DMS153 treated with DMSO at 0.1 percent for 48 hours (cell line): ENCODE data around the gene SPI1.
"Not testable (repeated sequence)": the region's sequence is repeated elsewhere in the genome, so short reads cannot be mapped to it uniquely, and the experiment has no call there.

Experiments
- DNase-seq: peaks from one replicate; lab custom pipeline; 2025; ENCODE audit not compliant: unreplicated experiment; lab: John Stamatoyannopoulos, UW

The SPI1 gene

DNA sequence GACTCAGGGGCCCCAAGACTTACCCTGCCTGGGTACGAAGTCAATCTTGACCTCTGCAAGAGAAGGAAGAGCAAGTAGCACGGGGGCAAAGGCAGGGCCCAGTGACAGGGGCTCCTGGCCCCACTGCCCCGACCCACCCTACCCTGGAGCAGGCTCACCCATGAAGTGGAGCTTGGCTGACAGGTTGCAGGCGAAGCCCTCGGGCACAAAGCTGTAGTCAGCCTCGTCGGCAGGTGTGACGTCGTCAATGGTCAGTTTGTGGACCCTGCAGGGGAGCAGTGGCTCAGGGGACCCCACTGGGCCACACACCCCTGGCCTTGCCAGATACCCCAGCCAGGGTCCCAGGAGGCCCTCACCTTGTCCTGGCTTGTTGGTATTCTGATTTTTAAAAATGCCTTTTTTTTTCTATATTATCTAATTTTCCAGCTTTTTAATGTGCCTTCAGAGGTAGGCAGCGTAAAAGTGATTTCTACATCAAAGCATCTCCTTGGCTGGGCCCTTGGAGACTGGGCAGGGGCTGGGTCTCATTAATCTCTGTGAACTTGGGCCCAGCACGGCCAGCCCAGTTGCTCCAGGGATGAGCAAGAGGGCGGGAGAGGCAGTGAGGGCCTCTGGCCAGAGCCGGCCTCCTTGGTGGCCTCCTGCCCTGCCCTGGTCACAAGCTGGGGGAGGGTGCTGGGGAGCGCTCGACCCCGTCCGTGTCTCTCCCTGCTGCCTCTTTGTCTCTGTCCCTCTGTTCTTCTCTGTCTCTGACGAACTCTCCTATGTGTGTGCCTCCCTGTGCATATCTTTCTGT is 37.2 kb downstream of the SPI1 start:
- DNase-seq: no peak

GRCh38 chr11:47340010-47340409 is 38.3 kb downstream of the SPI1 start:
- DNase-seq: no peak

DNA sequence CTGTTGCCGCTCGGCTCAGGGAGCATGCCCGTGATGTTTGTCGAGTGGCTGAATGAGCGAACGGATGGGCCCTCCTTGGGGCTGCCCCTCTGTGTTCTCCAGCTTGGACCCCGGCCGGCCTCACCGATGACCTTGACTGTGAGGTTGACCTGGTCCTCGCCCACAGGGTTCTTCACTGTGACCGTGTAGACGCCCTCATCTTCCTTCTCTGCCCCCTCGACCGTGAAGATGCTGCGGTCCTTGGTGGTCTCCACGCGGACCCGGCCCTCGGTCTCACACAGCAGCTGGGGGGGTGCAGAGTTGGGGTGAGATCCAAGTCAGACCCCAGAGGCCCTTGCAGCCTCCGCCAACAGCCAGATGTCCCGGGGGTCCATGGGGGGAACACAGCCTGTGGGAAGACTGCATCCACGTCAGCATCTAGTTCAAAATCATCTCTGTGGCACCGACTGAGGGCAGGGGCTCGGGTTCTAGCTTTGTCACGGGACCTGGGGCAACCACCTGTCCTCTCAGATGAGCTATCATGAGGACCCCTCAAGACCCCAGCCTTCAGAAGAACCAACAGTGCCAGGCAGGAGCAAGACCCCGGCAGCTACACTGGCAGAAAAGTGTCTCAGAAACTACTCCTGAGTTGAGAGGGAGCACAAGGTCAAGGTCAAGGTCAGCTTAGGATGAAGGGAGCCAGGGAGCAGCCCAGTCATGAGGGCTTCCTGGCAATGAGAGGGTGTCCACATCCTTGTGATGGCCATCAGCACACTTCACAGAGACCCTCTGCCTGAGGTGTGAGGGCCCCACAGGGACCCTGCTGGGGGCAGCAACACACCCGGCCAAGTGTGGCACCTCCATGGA is 39.7 kb downstream of the SPI1 start:
- DNase-seq: no peak

DNA sequence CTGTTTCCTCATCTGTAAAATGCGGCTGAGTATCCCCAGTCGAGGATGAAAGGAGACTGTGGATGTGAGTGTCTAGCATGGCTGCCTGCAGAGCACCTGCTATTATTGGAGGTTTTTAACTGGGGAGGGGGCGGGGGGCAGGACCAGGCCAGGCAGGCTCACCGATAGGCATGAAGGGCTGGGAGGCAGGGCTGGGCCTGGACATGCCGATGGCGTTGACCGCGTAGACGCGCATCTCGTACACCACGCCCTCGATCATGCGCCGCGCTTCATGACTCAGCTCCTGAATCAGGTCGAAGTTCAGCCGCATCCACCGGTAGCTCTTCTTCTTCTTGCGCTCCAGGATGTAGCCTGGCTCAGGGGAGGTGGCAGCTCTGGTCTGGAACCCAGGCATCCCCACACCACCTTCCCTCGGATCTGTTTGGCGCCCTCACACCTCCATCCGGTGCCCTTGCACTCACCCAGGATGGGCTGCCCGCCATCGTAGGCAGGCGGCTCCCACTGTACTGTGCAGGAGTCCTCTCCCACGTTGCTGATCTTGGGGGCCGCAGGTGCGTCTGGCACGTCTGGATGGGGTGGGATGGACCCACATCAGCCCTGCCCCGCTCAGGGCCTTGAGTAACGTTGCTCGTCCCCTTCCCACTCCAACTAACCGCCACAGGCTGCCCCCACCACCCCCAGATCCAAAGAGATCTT is 41.0 kb downstream of the SPI1 start:
- DNase-seq: no peak

DNA sequence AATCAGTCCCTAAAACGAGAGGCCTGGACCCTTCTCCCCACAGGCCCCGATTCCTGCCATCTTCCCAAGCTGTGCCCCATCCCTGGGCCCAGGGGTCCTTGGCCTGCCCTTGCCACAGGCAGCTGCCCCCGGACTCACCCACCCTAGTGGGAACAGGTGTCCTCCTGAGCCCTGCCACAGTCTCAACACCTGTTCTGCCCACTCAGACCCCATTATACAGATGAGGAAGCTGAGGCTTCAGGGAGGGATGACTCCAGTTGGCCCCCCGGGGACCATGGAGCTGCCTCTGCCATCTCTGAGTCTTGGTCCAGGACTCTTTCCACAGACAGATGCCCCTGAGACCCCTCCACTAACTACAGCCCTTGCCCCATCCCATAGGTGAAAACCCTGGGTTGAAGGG is 41.8 kb downstream of the SPI1 start:
- DNase-seq: no peak

DNA sequence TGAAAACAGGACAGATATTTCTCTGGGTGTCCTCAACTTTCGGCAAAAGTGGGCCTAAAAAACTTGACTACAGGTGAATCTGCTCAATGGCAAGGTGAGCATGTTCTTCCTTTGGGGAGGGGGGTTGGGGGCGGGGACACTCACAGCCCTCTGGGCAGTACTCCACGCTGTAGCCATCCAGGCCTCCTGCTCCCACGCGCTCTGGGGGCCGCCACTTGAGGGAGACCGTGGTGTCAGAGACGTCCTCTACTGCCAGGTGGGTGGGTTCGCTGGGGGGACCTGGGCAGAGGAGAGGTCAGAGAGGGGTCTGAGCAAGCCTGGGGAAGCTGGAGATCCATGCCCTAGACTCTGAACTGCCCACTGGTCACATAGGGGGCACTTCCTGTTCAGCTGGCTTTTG is 42.6 kb downstream of the SPI1 start:
- no peak for DNase-seq

DNA sequence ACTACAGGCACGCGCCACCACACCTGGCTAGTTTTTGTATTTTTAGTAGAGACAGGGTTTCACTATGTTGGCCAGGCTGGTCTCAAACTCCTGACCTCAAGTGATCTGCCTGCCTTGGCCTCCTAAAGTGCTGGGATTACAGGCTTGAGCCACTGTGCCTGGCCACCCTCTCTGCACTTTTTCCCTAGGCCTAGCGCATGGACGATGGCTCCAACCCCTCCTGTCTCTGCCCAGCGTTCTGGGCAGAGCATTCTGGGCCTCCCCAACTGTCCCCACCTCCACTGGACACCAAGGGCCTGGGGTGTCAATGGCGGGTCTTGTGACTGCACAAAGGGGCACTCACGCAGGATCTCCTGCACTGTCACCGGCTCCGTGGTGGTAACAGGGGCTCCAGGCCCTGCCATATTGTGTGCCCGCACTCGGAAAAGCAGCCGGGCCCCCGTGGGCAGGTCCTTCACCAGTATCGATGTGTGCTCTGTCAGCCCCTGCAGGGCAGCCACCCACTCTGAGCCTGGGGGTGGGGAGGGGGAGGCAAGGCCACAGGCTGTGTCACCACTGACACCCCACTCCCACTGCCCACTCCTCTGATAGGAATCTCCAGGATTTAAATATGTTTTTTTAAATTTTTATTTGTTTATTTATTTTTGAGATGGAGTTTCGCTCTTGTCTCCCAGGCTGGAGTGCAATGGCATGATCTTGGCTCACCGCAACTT is 43.5 kb downstream of the SPI1 start:
- DNase-seq: not testable (repeated sequence)

DNA sequence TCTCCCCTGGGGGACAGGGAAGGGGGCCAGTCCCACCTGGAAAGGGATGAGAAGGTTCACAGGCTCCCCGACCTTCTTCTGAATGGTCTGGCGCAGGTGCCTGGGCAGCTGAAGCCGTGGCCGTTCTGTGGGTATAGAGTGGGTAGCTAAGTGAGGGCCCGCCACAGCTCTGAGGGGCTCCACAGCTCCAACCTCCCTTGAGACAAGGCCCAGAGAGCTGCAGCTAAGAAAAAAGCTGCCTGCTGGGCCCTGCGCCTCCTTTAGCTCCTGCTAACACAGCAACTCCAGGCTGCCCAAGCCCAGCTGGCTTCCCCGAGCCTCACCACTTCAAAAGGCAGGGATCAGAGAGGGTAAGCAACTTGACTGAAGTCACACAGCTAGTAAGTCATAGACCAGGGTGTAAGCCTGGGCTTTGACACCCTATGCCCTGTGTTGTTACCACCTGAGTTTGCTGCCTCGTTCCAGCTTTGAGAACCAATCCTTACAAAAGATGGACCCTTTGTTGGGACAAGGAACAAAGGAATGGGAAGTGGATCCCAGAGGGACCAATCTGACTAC is 44.4 kb downstream of the SPI1 start:
- no peak for DNase-seq

DNA sequence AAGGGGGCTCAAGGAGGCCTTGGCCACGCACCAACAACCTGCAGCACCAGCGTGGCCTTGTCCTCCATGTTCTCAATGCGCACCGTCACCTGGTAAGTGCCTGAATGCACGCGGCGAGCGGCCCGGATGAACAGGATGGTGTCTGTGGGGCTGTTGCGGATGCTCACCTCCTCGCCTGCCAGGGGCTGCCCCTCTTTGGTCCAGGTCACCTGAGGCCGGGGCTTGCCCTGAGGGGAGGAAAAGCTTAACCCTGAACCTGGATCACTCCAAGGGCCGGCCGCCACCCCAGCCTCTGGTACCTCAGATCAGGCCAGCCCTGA is 44.9 kb downstream of the SPI1 start:
- no peak for DNase-seq

DNA sequence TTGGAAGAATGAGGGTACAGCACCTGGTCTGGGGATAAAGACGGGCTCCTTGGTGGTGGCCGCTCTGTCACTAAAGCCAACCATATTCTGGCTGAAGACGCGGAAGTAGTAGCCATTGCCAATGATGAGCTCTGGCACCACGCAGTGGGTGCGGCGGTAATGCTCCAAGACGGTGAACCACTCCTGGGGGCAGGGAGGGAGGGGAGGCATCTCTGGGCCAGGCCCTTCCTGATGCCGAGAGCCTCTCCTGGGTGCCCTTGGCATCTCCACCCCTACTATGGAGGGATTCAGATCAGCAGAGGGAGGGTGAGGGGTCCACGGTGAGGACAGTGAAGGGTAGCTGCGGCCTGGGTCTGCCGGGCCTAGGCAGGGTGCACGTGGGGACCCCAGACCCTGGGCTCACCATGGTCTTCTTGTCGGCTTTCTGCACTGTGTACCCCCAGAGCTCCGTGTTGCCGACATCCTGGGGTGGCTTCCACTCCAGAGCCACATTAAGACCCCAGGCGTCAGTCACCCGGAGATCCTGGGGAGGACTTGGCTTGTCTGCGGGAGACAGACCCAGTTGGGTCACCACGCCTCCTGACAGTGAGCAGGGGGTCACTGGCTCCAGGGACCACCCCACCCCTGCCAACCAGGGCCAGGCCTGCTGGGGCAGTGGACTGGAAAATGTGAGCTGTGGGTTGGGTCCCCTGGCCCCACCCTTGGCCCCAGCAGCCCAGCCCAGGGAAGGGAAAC is 45.4 kb downstream of the SPI1 start:
- DNase-seq: no peak

DNA sequence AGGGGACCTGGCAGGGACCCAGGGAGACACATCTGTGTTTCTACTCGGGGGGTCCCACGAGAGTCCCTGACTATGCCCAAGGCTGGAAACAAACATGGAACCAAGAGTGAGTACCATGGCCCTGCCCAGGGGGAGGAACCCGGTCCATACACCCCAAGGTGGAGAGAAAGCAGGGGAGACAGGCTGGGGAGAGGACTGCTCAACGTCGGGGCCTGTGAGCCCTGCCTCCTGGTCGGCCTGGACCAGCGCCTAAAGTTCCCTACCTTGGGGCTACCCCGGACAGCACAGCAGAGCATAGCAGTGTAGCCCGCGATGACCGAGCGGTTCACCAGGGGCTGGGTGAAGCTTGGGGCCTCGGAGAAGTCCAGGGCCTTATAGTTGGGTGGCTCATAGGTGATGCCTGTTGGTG is 46.0 kb downstream of the SPI1 start:
- no peak for DNase-seq

- no peak for DNase-seq
These were observed 46.7 kb downstream of the SPI1 start for GRCh38 chr11:47331454-47332302.

GRCh38 chr11:47329987-47330931 is 48.1 kb downstream of the SPI1 start:
- DNase-seq: no peak

- DNase-seq: no peak
These were observed 48.8 kb downstream of the SPI1 start for GRCh38 chr11:47329431-47329986.

DNA sequence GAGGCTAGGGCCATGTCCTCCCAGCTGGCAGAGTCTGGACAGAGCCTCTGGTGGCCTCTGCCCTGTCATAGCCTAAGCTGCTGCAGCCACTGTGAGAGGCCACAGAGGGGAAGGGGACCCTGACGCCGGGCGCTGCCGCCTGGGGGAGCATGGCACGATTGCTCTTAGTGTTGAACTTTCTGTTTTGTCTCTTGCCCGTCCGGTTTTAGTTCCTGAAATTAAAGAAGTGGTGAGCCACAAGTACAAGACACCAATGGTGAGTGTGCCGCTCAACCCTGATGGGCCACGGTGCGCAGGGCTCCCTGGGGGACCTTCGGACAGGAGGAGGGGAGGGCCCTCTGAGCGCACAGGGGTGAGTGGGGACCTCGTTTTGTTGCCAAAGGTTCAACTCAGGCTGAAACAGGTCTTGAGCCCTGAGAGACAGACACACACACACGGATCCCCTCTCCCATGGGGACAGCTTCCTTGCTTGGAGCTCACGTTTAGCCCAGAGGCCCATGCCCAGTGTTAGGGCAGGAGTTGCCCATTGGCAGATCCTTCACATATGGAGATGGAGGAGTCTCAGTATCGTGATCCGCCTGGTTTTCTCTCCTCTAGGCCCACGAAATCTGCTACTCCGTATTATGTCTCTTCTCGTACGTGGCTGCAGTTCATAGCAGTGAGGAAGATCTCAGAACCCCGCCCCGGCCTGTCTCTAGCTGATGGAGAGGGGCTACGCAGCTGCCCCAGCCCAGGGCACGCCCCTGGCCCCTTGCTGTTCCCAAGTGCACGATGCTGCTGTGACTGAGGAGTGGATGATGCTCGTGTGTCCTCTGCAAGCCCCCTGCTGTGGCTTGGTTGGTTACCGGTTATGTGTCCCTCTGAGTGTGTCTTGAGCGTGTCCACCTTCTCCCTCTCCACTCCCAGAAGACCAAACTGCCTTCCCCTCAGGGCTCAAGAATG is 49.6 kb downstream of the SPI1 start:
- DNase-seq: no peak

GRCh38 chr11:47327949-47328348 is 50.4 kb downstream of the SPI1 start:
- no peak for DNase-seq

GRCh38 chr11:47327025-47327424 is 51.3 kb downstream of the SPI1 start:
- DNase-seq: peak; percentile 55
